Hypothalamus (tissue), 51 donors: ENCODE measurements around the gene ARHGEF33.
A peak's percentile ranks its signal among the peaks of the same experiment; 100 is the strongest.

Experiments
- DNase-seq, 51 donors: peaks; one replicate each; lab custom pipeline; 2025; lab: John Stamatoyannopoulos, UW

The ARHGEF33 gene

DNA sequence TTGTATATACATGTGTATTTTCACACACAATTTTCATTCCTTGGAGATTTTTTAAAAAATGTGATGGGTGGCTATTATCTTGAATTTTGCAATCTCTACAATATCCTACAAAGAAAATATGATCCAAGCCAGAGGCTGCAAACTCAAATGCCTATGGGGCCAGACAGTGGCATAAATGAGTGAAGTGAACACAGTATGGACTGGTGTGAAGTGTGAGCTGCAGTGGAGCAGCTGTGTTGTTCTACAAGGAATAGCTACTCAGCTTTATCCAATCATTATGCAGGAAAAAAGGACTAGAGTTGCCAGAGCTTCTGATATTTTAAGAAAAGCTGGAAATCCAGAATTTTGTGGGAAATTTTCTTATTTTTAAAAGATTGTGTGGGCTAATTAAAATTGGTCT, 62.1 kb downstream of the ARHGEF33 start:
- no peak for DNase-seq

DNA sequence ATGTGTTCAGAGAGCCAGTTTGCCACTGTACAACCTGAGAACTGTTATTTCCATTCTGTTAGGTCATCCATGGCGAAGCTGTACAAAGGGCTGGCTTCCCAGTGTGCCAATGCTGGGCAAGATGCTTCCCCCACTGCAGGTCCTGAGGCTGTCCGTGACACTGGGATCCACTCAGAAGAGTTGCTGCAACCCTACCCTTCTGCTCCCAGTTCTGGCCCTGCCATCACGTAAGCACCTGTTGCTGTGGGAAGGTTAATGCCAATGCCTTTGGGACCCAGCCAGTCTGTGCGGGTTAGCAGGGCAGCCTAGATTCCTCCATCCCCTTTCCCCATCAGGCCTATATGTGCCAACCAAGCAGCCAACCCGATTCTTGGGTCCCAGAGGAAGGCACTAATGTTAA, 68.3 kb downstream of the ARHGEF33 start:
- DNase-seq, result no peak

DNA sequence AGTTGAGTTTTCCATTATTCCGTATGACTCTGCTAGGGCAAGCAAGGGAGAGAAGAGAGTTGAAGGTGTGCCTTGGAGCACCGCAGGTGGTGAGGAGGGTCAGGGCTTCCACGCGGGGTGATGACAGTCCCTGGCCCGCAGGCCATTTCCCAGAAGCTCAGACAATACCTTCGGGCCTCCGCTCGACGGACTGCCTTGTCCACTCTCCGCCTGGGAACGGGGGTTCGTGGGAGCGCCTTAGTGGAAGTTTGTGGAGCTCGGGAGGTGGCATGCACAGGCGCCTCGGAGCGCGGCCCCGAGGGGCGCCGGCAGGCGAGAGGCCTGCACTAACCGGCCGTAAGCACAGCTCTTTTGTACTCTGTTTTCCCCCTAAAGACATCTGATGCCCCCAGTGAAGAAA, 69.8 kb downstream of the ARHGEF33 start:
- DNase-seq, result no peak

DNA sequence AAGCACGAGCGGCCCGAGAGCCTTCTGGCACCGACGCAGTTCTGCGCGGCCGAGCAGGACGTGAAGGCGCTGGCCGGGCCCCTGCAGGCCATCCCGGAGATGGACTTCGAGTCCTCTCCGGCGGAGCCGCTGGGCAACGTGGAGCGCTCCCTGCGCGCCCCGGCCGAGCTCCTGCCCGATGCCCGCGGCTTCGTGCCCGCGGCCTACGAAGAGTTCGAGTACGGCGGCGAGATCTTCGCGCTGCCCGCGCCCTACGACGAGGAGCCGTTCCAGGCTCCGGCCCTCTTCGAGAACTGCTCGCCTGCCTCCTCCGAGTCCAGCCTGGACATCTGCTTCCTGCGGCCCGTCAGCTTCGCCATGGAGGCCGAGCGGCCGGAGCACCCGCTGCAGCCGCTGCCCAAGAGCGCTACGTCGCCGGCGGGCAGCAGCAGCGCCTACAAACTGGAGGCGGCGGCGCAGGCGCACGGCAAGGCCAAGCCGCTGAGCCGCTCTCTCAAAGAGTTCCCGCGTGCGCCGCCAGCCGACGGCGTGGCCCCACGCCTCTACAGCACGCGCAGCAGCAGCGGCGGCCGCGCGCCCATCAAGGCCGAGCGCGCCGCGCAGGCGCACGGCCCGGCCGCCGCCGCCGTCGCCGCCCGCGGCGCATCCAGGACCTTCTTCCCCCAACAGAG, 70.4 kb downstream of the ARHGEF33 start:
- DNase-seq, result peak in 34 of 51 donors; percentile 2 to 61 (median 22)

DNA sequence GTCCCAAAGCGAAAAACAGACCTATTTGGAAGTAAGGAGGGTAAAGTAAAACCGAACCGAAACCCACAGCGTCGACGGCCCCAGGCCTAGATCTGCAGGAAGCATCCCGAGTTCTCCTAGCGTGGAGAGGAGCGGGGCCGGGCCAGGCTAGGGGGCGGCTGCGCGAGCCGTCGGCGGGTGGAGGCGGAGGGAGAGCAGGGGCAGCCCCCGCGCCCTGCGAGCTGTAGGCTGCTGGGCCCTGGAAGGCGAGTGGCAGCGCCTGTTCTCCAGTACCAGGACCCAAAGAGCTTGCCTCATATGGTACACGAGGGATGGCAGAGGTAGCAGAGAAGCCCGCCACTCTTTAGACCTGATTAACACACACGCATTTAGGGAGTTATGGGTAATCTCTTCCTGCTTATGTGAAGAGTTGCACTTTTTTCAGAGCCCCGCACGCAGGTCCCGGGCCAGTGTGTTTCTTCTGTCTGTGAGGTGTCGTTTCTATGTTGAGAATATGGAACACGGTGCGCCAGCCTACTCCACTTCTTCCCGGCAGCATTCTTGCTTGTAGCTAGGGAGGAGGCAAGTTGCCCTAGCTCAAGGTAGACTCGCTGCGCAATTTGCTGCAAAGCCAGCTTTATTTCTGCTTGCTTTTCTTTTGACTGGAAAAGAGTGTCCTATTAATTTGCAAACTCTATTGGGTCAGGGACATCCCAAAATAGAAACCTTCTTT, 71.1 kb downstream of the ARHGEF33 start:
- DNase-seq, result peak in 1 of 51 donors; percentile 11

DNA sequence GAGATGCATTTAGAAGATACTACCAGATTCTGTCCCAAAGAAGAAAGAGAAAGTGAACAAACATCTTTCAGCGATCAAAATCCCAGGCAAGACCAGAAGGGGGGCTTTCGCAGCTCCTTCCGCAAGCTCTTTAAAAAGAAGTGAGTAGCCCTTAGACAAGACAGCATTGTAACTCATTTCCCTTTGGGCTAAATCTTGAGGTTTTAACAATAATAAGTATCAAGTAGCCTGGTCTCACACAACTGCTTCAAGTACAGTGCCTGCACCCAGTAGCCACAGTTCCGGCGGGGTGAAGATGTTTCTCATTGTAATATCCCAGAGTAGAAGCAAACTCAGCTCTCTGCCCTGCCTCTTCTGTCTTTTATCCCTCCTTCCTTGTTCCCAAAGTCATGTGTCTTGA, 76.3 kb downstream of the ARHGEF33 start:
- no peak for DNase-seq

DNA sequence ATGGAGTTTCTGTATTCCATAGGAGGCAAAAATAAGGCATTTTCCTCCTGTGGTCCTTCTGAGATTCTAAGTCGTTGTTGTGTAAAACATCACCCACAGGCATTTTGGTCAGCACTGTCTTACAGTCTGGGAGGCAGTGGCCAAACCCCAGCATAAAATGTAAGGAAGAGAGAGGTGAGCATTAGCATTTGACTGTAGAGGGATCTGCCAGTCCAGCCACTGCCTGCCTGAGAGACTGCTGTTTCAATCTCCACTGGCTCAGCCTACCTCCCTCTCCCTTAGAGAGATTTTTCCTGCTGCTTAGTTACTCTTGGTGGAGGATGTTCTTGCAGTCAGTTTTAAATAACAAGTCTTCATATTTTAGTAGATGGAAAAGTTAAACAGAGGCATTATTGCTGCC, 77.0 kb downstream of the ARHGEF33 start:
- DNase-seq, result no peak

DNA sequence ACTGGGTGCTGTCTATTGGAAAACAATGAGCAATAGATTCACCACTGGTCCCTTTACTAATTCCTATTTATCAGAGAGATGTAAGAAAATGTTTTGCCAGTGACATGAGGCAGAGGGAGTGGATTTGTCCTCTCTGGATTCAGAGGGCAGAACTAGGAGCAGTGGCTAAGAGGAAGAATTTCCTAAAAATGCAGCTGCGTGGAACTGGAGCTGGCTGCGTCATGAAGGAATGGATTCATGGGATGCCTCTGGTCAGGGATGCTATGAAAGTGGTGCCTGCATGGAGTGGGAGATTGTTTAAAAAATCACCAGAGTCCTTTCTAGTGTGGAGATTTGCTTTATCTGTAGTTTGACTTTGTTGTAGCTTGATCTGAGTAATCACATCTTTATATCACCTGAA, 78.3 kb downstream of the ARHGEF33 start:
- DNase-seq, result no peak

DNA sequence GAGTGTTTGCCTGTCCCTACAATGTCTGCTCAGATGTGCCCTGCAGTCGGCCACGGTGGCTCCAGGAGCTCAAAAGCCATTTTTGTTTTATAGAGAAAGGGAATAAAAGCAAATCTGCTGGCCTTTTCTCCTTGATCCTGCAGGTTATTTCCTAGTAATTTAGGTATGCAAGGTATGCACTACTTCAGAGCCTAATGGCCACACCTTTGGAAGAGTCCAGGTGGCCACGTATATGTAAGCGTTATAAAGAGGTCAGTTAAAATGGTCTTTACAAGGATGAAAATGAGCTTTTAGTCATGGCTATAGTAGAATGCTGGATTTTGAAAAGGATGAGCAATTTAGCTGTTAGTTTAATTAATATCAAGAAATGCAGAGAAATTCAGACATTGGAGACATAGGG, 81.7 kb downstream of the ARHGEF33 start:
- DNase-seq, result no peak

DNA sequence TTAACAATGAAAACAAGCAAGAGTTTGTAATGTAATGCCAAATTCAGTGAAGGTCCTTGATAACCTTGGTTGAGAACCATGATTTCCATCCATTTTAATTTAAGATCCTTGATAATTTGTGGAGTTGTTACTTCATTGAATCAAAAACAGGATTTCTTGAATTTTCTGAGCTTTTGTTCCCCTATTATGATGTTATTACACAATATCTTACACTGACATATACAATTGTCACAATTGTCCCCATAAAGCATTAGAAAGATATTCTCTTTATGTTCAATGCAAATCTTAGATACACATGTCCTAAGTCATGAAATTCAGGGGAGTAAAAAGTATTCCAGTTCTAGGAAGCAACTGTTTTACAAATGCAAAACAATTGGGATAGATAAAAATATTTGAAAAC, 83.6 kb downstream of the ARHGEF33 start:
- DNase-seq, result no peak

DNA sequence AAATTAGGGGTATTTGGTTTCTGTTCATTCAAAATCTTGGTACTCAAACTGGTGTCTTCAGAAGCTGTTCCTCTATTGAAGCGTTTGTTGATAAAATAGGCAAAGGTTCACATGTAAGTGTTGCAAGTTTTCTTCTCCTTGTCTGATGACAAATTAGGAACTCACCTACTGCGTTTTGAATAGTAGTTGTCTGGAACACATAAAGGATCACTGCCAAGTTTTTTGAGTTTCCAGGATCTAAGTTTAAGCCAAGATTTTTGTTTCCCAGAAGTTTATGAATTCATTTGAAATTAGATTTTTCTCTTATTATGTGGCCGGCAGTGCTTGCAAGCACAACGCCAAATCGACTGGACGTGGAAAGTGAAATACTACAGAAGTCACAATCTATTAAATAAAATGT, 85.4 kb downstream of the ARHGEF33 start:
- no peak for DNase-seq

DNA sequence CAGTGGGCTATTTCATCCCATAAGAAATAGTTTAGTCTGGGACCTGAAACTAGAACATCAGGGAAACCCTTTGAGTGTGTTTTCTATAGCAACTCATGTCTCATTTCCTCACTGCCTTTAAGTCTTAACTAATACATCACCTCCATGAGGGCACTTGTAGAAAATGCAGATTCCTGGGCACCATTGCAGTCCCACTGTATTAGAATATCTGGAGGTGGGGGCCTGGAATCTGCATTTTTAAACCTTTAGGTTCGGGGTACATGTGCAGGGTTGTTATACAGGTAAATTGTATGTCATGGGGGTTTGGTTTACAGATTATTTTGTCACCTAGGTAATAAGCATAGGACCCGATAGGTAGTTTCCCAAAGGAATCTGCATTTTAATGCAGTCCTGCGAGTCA, 87.4 kb downstream of the ARHGEF33 start:
- no peak for DNase-seq

DNA sequence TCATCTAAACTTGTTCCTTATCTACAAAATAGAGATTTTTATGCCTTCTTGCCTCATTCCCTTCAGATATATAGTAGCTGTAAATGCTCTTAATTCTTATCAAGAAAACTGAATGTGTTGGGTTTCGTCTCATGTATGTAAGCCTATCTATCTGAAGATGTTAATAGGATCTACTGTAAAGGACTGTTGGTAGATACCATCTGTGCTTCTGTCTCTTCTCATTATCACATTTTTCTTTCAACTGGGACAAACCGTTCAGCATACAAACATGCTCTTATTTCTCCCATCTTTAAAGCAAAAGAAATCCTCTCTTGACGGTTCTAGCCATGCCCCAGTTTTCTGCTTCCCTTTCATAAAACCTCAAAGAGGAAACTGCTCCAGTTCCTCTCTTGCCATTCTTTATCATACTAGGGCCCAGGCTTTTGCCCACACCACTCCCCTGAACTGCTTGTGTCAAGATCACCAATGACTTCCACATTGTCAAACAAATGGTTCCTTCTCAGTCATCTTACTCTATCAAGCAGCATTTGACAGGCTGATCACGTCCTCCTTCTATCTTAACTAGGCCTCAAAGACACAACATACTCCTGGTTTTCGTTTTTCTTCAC, 88.7 kb downstream of the ARHGEF33 start:
- peak in 2 of 51 donors; percentile 5 to 25 for DNase-seq

DNA sequence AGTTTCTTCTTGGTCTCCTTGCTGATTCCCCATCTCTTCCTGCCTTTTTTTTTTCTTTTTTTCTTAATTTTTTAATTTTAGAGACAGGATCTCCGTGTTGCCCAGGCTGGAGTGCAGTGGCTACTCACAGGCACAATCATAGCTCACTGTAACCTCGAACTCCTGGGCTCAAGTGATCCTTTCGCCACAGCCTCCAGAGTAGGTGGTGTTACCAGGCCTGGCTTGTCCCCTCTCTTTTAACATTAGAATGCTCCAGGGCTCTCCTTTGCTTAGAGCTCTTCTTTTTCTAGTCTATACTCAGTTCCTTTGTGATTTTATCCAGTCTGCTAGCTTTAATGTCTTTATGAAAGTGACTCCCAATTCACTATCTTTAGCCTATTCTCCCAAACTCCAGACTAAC, 89.2 kb downstream of the ARHGEF33 start:
- DNase-seq, result no peak

DNA sequence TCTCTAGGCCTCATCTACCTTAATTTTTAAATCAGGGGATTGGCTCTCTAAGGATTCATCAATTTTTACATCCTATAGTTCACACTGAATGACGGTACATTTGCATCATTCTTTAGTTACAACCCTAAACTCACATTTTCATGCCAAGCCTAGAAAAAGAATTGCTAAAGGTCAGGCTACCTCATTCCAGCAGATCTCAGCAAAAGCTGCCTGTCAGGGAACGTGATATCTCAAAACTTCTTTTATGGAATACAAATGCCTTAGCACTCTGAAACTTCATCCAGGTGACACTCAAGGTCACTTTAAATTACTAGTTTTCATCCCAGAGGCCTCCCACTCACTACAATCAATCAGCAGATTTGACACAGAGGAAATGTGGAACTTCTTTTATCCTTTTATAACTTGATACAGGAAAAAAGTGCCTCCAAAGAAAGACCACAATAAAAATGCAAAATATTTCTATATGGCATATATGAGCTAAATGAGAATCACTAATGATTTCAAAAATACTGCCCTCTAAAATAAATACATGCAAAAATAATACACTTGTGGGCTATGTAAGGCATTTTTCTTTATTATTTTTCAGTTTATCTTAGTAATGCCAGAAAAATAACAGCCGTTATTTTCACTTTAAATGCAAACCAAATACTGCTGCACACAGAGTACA, 91.5 kb downstream of the ARHGEF33 start:
- DNase-seq, result no peak

DNA sequence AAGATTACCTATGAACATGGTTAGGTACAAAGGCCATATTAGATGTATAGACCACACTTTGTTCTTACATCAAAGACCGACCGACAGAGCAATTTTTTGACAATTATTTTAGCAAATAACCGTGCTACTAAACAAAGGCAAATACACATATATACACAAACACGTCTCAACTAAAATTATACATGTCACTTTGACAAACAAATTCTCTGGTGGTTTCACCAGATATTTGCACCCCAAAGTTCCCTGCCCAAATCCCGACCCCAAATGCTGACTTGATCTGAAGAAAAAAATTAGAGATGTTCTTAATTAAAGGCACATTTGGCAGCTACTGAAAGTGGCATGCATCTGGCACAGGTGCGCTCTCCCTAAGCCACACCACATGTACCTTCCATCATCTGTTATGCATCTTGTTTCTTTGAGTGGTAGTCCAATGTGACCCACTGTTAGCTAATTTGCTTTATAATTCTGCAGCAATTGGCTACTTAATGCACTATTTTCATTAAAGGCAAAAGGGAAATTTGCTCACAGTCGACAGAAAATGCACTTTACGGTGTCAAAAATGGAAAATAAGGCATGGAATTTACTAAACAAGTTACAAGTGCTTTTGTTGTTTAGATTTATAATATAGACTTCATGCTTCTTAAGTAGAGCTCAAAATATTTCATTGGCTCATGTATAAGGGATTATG, 92.1 kb downstream of the ARHGEF33 start:
- no peak for DNase-seq

DNA sequence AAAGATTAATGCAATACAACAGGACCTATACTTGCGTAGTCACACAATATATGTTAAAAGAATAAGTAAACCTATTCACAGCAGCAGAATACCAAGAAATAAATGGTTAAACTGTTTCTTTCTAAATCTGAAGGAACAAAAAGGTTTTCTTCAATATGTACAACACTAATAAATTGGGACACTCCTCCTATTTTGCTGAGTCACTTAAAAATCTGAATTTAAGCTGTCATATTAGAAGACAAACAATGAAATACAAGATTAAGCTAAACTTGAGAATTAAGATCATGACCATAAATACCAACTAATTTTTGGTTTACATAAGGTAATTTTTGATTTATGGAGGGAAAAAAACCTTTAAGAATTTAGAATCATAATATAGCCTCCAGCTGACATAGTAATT, 92.8 kb downstream of the ARHGEF33 start:
- DNase-seq, result no peak

DNA sequence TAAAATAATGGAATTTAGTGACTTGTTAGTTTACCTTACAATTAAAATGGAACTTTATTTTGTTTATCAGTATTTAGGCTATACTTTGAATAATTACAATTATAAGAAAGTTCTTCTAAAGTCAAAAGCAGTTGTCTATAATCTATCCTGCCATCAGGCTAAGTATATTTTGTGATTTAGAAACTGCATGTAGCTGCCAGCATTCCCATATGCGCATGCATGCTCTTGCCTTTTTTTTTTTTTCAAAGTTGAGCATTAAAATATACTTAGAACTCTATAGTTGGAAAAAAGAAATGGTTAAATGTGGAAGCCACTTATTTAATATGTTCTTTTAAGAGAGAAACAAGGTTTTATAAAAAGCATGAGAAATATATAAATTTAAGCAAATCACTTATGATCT, 99.0 kb downstream of the ARHGEF33 start:
- no peak for DNase-seq

DNA sequence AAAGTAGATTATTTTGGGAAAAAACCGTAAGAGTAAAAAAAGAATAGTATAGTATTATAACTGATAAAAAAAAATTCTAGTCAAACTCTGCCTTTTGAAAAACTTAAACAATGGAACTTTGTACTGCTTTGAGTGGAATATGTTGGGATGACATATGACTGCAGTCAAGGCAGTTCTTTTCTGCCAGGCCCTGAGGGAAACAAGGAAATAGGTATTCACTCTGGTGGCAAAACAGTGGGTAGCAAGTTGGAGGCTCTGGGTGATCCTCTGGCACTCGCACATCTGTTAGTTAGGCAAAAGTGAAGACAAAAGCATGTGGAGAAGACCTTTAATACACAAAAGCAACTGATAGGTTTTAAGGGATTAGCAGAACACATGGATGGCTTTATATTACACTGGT, 102.2 kb downstream of the ARHGEF33 start:
- no peak for DNase-seq

DNA sequence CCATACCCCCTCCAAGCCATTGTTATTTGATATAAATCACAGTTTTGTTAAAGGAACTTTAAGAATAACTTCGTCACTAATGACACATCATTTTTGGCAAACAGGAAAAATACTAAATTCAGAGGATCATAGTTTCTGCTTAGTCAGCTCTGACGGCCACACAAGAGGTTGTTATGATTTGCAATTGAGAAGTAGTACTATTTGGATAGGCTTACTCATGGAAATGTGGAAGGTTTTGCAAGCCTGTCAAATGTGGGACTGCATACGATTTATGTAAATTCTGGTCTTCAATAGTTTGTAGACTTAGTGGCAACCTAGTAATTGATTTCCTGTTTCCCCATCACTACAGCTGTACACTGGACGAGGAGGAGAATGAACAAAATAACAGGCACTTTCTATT, 108.1 kb downstream of the ARHGEF33 start:
- no peak for DNase-seq

DNA sequence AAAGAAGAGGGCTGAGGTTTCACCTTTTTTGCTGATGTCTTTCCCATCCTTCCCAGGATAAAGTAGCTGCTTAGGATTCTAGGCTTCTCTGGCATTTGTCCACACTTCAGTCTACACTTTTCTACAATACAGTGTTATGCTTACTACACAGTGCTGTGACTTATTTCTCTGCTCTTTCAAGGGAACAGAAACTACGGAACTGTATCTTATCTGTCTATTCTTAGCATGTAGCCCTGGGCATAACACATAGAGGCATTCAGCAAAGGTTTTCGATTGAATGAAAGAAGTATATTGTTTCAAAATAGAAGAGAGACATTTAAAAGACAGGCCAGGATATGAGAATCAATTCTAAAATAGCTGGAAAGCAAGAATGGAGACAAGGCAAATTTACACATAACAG, 110.9 kb downstream of the ARHGEF33 start:
- no peak for DNase-seq
